Stomach (tissue), 4 donors: ENCODE data around the gene PIGX.

ENCODE experiments used
- POLR2A ChIP-seq, 4 donors: fragments of 450-650 bp; IDR thresholded peaks; one replicate each; pipeline ENCODE4 v1.6.1; 2016; ENCODE audit warnings: antibody characterized with exemption in 4 of 4, control low read depth in 2 of 4, mild to moderate bottlenecking in 1 of 4, moderate library complexity in 1 of 4
- POLR2AphosphoS5 ChIP-seq, 3 donors: sonication (generic); formaldehyde crosslinking; IDR thresholded peaks; one replicate each; pipeline ENCODE4 v1.6.1; 2016; ENCODE audit warnings: antibody characterized with exemption in 3 of 3
- TF ChIP-seq, protein P1 (sequence below), 7 experiments: fragments of 450-650 bp in 4 of 7; fragments of 200-600 bp in 3 of 7; sonication (generic) in 3 of 7; IDR thresholded peaks; one replicate each; pipeline ENCODE4 v1.5.1; 2016 to 2019; ENCODE audit warnings: antibody characterized with exemption in 7 of 7, control low read depth in 2 of 7, mild to moderate bottlenecking in 1 of 7

GRCh38 chr3:196735751-196736150 is 23.6 kb downstream of the PIGX start:
- TF ChIP-seq, protein P1, sequence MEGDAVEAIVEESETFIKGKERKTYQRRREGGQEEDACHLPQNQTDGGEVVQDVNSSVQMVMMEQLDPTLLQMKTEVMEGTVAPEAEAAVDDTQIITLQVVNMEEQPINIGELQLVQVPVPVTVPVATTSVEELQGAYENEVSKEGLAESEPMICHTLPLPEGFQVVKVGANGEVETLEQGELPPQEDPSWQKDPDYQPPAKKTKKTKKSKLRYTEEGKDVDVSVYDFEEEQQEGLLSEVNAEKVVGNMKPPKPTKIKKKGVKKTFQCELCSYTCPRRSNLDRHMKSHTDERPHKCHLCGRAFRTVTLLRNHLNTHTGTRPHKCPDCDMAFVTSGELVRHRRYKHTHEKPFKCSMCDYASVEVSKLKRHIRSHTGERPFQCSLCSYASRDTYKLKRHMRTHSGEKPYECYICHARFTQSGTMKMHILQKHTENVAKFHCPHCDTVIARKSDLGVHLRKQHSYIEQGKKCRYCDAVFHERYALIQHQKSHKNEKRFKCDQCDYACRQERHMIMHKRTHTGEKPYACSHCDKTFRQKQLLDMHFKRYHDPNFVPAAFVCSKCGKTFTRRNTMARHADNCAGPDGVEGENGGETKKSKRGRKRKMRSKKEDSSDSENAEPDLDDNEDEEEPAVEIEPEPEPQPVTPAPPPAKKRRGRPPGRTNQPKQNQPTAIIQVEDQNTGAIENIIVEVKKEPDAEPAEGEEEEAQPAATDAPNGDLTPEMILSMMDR (IDR thresholded peaks at IDR 0.05), result no peak
- no peak for TF ChIP-seq POLR2A (IDR thresholded peaks at IDR 0.05)
- no peak for TF ChIP-seq POLR2AphosphoS5 (IDR thresholded peaks at IDR 0.05)
